ENCODE results near the gene TFDP2. TPM values are rescaled to one million over a fixed set of nuclear protein-coding genes. Genes with fewer than 3 reads are reported as not detected.
"Not testable (repeated sequence)": the region's sequence is repeated elsewhere in the genome, so short reads cannot be mapped to it uniquely, and the experiment has no call there.

The TFDP2 gene
- total RNA-seq, 1 donor from 2014 or later: 41.3 TPM

GRCh38 chr3:142077155-142077858 lies 72.0 kb downstream of the TFDP2 start:
- intact Hi-C loops (cut with DNase I): no loop called here
- TF ChIP-seq CTCF (IDR thresholded peaks at IDR 0.05): no peak
- no peaks in the 10 kb centered on the region for H3K27me3 ChIP-seq (ENCODE audit: low read depth)
- H3K4me3 ChIP-seq: no peak overlapping the region
- no peaks in the 10 kb centered on the region for H3K36me3 ChIP-seq
- no peaks in the 10 kb centered on the region for H3K9me3 ChIP-seq
- H3K27ac ChIP-seq: no peak overlapping the region
- DNase-seq: no peak
- H3K4me1 ChIP-seq: no peaks in the 10 kb centered on the region
- ATAC-seq: peak; percentile 36 to 63

- H3K4me3 ChIP-seq; H3K27ac ChIP-seq; ATAC-seq; H3K27me3 ChIP-seq (ENCODE audit: low read depth); DNase-seq; intact Hi-C loops (cut with DNase I); H3K9me3 ChIP-seq; H3K36me3 ChIP-seq; H3K4me1 ChIP-seq: not testable (repeated sequence)
Measured at GRCh38 chr3:142075656-142076055, 73.7 kb downstream of the TFDP2 start.

- H3K27ac ChIP-seq: no peak overlapping the region
- H3K36me3 ChIP-seq: no peaks in the 10 kb centered on the region
- H3K27me3 ChIP-seq (ENCODE audit: low read depth): no peaks in the 10 kb centered on the region
- no peak for TF ChIP-seq CTCF (IDR thresholded peaks at IDR 0.05)
- H3K9me3 ChIP-seq: no peaks in the 10 kb centered on the region
- intact Hi-C loops (cut with DNase I): no loop called here
- H3K4me1 ChIP-seq: no peaks in the 10 kb centered on the region
- H3K4me3 ChIP-seq: no peak overlapping the region
- no peak for ATAC-seq
- DNase-seq: no peak
Measured at GRCh38 chr3:142072816-142073215, 76.5 kb downstream of the TFDP2 start.

- no peaks in the 10 kb centered on the region for H3K9me3 ChIP-seq
- H3K27ac ChIP-seq: no peak overlapping the region
- TF ChIP-seq CTCF (IDR thresholded peaks at IDR 0.05): no peak
- H3K36me3 ChIP-seq: no peaks in the 10 kb centered on the region
- DNase-seq: no peak
- no peak overlapping the region for H3K4me3 ChIP-seq
- H3K4me1 ChIP-seq: no peaks in the 10 kb centered on the region
- ATAC-seq: no peak
- intact Hi-C loops (cut with DNase I): no loop called here
- H3K27me3 ChIP-seq (ENCODE audit: low read depth): no peaks in the 10 kb centered on the region
Measured at GRCh38 chr3:142065932-142066331, 83.4 kb downstream of the TFDP2 start.

GRCh38 chr3:142065344-142065743 lies 84.0 kb downstream of the TFDP2 start:
- DNase-seq: no peak
- ATAC-seq: no peak
- H3K4me3 ChIP-seq: no peak overlapping the region
- H3K36me3 ChIP-seq: no peaks in the 10 kb centered on the region
- no peak for TF ChIP-seq CTCF (IDR thresholded peaks at IDR 0.05)
- no peaks in the 10 kb centered on the region for H3K27me3 ChIP-seq (ENCODE audit: low read depth)
- no peaks in the 10 kb centered on the region for H3K9me3 ChIP-seq
- intact Hi-C loops (cut with DNase I): no loop called here
- no peak overlapping the region for H3K27ac ChIP-seq
- H3K4me1 ChIP-seq: no peaks in the 10 kb centered on the region

- H3K36me3 ChIP-seq: no peaks in the 10 kb centered on the region
- intact Hi-C loops (cut with DNase I): no loop called here
- H3K9me3 ChIP-seq: no peaks in the 10 kb centered on the region
- DNase-seq: no peak
- no peak for TF ChIP-seq CTCF (IDR thresholded peaks at IDR 0.05)
- ATAC-seq: no peak
- no peaks in the 10 kb centered on the region for H3K27me3 ChIP-seq (ENCODE audit: low read depth)
- H3K4me1 ChIP-seq: no peaks in the 10 kb centered on the region
- no peak overlapping the region for H3K4me3 ChIP-seq
- no peak overlapping the region for H3K27ac ChIP-seq
Measured at GRCh38 chr3:142064454-142064853, 84.9 kb downstream of the TFDP2 start.
